Chondrocyte (in vitro differentiated cells): ENCODE results near the gene NSFL1C. TPM values are rescaled to one million over a fixed set of nuclear protein-coding genes. Genes with fewer than 3 reads are reported as not detected.
"Not testable (repeated sequence)": the region's sequence is repeated elsewhere in the genome, so short reads cannot be mapped to it uniquely, and the experiment has no call there.

Experiments used
- DNase-seq: peaks from one replicate; pipeline ENCODE4 v3.0.0; 2021; ENCODE audit warnings: mixed read lengths, low spot score
- H3K27ac Mint-ChIP-seq: one replicate; pipeline ENCODE4 v1.8.0; 2021; ENCODE audit warnings: mild to moderate bottlenecking, moderate library complexity, mixed read lengths; ENCODE audit not compliant: unreplicated experiment
- H3K27me3 Mint-ChIP-seq: 2 replicates; pipeline ENCODE4 v1.8.0; 2021; ENCODE audit warnings: low read depth, mixed read lengths
- H3K36me3 Mint-ChIP-seq: 2 replicates; pipeline ENCODE4 v1.8.0; 2021; ENCODE audit warnings: low read depth, mixed read lengths
- H3K4me1 Mint-ChIP-seq: 2 replicates; pipeline ENCODE4 v1.8.0; 2021; ENCODE audit warnings: low read depth, mild to moderate bottlenecking, mixed read lengths
- H3K4me3 Mint-ChIP-seq: one replicate; pipeline ENCODE4 v1.8.0; 2021; ENCODE audit warnings: mild to moderate bottlenecking, moderate library complexity, mixed read lengths; ENCODE audit not compliant: unreplicated experiment
- H3K9me3 Mint-ChIP-seq: 2 replicates; pipeline ENCODE4 v1.8.0; 2021; ENCODE audit warnings: low read depth, mixed read lengths
- total RNA-seq: library from RNA; stranded (reverse); gene quantifications from 3 replicates; pipeline ENCODE4 v1.2.1, GENCODE V29; 2021
- TF ChIP-seq, protein P1 (sequence below): fragments of 200-600 bp; sonication (generic); IDR thresholded peaks from 2 replicates; pipeline ENCODE4 v1.5.0; 2021; ENCODE audit warnings: antibody characterized with exemption, mild to moderate bottlenecking, moderate library complexity

The NSFL1C gene
- total RNA-seq, 1 donor from 2014 or later = 75.3 TPM

DNA sequence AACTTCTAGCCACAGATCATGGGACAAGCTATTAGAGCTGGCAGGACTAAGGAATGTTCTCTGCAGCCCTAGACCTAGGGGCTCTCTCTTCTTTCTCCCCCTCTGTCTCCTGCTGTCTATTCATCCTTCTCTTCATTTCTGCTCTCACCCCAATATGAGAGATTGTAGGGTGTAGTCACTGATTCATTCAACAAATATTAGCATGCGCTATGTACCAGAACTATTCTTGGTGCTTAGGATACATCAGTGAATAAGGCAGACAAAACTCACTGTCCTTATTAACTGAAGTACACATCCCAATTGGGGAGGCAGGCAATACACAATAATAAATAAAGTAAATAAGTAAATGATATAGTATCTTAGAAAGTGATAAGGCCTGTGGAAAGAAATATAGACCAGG, 39.2 kb upstream of the NSFL1C start:
- peaks cover 2% of the 10 kb centered on the region for H3K36me3 Mint-ChIP-seq

GRCh38 chr20:1505361-1505760, 38.7 kb upstream of the NSFL1C start:
- H3K36me3 Mint-ChIP-seq = peaks cover 2% of the 10 kb centered on the region
- peaks cover 2% of the 10 kb centered on the region for H3K4me1 Mint-ChIP-seq
- DNase-seq = no peak
- TF ChIP-seq, protein P1, sequence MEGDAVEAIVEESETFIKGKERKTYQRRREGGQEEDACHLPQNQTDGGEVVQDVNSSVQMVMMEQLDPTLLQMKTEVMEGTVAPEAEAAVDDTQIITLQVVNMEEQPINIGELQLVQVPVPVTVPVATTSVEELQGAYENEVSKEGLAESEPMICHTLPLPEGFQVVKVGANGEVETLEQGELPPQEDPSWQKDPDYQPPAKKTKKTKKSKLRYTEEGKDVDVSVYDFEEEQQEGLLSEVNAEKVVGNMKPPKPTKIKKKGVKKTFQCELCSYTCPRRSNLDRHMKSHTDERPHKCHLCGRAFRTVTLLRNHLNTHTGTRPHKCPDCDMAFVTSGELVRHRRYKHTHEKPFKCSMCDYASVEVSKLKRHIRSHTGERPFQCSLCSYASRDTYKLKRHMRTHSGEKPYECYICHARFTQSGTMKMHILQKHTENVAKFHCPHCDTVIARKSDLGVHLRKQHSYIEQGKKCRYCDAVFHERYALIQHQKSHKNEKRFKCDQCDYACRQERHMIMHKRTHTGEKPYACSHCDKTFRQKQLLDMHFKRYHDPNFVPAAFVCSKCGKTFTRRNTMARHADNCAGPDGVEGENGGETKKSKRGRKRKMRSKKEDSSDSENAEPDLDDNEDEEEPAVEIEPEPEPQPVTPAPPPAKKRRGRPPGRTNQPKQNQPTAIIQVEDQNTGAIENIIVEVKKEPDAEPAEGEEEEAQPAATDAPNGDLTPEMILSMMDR = no peak
- no peak overlapping the region for H3K4me3 Mint-ChIP-seq
- H3K27ac Mint-ChIP-seq = no peak overlapping the region
- H3K27me3 Mint-ChIP-seq = peaks cover 48% of the 10 kb centered on the region
- H3K9me3 Mint-ChIP-seq = peaks cover 10% of the 10 kb centered on the region

More for the DNA sequence above, 39.2 kb upstream of the NSFL1C start:
- TF ChIP-seq, protein P1 = no peak
- Mint-ChIP-seq H3K4me3 (no peak overlapping the region), H3K4me1 (peaks cover 2% of the 10 kb centered on the region), H3K27ac (no peak overlapping the region), H3K27me3 (peaks cover 48% of the 10 kb centered on the region), H3K9me3 (peaks cover 10% of the 10 kb centered on the region)
- no peak for DNase-seq

DNA sequence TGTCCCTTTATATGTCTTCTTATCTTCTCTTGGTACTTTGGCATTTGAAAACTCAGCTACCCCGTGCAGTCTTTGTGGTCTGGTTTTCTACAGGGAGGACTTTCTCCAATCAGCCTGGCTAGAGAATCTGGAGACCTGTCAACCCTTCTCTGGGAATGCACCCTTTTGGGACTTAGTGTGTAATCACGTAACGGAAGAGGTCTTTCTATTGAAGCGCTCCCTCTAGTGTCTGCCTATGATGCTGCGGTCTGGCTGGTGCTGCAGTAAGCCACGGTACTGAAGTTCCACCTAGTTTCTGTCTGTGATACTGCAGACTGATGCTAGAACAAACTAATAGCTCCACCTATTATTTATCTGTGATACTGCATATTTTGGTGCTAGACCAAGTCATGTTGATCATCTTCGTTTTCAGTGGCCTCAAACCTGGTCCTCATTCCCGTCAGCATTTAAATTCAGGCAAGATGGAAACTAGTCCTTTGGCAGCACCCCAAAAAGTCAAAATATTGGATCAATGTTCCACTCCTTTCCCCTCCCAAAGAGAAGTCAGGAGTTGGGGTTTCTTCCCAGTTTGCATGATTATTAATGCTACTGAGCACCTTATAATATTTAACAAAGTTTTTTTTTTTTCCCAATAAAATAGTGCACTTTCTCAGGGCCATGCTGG, 37.0 kb upstream of the NSFL1C start:
- no peak for DNase-seq
- peaks cover 2% of the 10 kb centered on the region for H3K4me1 Mint-ChIP-seq
- H3K27ac Mint-ChIP-seq = no peak overlapping the region
- TF ChIP-seq, protein P1 = peak; percentile 95
- peaks cover 2% of the 10 kb centered on the region for H3K36me3 Mint-ChIP-seq
- H3K9me3 Mint-ChIP-seq = peaks cover 10% of the 10 kb centered on the region
- peaks cover 53% of the 10 kb centered on the region for H3K27me3 Mint-ChIP-seq
- no peak overlapping the region for H3K4me3 Mint-ChIP-seq

- no peak for DNase-seq
- Mint-ChIP-seq H3K36me3 (peaks cover 2% of the 10 kb centered on the region), H3K4me1 (peaks cover 2% of the 10 kb centered on the region), H3K27me3 (peaks cover 61% of the 10 kb centered on the region), H3K9me3 (peaks cover 24% of the 10 kb centered on the region), H3K4me3 (no peak overlapping the region), H3K27ac (no peak overlapping the region)
- TF ChIP-seq, protein P1 = no peak
Observed at GRCh38 chr20:1500496-1500895, 33.8 kb upstream of the NSFL1C start.

GRCh38 chr20:1499528-1500420, 33.1 kb upstream of the NSFL1C start:
- H3K27me3 Mint-ChIP-seq = peaks cover 61% of the 10 kb centered on the region
- no peak for DNase-seq
- no peak overlapping the region for H3K27ac Mint-ChIP-seq
- H3K9me3 Mint-ChIP-seq = peaks cover 24% of the 10 kb centered on the region
- no peak overlapping the region for H3K4me3 Mint-ChIP-seq
- H3K36me3 Mint-ChIP-seq = peaks cover 2% of the 10 kb centered on the region
- TF ChIP-seq, protein P1 = no peak
- peaks cover 2% of the 10 kb centered on the region for H3K4me1 Mint-ChIP-seq

DNA sequence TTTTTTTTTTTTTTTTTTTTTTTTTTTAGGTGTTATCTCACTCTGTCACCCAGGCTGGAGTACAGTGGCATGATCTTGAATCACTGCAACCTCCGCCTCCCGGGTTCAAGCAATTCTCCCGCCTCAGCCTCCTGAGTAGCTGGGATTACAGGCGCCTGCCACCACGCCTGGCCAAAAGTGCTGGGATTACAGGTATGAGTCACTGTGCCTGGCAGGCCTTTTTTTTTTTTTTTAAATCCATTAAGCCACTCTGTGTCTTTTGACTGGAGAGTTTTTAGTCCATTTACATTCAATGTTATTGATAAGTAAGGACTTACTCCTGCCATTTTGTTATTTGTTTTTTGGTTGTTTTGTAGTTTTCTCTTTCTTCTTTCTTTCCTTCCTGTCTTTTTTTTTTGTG, 30.7 kb upstream of the NSFL1C start:
- not testable (repeated sequence) for H3K4me3 Mint-ChIP-seq, H3K36me3 Mint-ChIP-seq, H3K4me1 Mint-ChIP-seq, H3K27ac Mint-ChIP-seq, DNase-seq
- peaks cover 58% of the 10 kb centered on the region for H3K27me3 Mint-ChIP-seq
- H3K9me3 Mint-ChIP-seq = peaks cover 18% of the 10 kb centered on the region
